Spleen (tissue), 7 donors: Measurements from ENCODE around the gene ARSI.

Experiments used
- POLR2A ChIP-seq, 3 donors: fragments of 450-650 bp; IDR thresholded peaks; one replicate each; pipeline ENCODE4 v1.5.1; 2017; ENCODE audit warnings: antibody characterized with exemption in 3 of 3, mild to moderate bottlenecking in 1 of 3
- POLR2AphosphoS5 ChIP-seq, 3 donors: sonication (generic); formaldehyde crosslinking; IDR thresholded peaks; one replicate each; pipeline ENCODE4 v1.5.1; 2017; ENCODE audit warnings: antibody characterized with exemption in 3 of 3
- TF ChIP-seq, protein P1 (sequence below), 11 experiments: fragments of 200-600 bp in 7 of 11; fragments of 450-650 bp in 4 of 11; sonication (generic) in 4 of 11; IDR thresholded peaks in 8 of 11; conservative IDR thresholded peaks in 3 of 11; 1 replicate in 7 of 11; 2 replicates in 4 of 11; pipeline versions ENCODE4 v1.4.0 to v1.8.0; 2016 to 2021; ENCODE audit warnings: antibody characterized with exemption in 11 of 11, inconsistent platforms in 4 of 11, mild to moderate bottlenecking in 1 of 11
- donor health status: DM: no; HTN: no; CAD: no; lungs with moderate emphysema.
- donor health status: DM: no; HTN: no; CAD: no.
- donor health status: DM: no; HTN: no; CAD: no.

DNA sequence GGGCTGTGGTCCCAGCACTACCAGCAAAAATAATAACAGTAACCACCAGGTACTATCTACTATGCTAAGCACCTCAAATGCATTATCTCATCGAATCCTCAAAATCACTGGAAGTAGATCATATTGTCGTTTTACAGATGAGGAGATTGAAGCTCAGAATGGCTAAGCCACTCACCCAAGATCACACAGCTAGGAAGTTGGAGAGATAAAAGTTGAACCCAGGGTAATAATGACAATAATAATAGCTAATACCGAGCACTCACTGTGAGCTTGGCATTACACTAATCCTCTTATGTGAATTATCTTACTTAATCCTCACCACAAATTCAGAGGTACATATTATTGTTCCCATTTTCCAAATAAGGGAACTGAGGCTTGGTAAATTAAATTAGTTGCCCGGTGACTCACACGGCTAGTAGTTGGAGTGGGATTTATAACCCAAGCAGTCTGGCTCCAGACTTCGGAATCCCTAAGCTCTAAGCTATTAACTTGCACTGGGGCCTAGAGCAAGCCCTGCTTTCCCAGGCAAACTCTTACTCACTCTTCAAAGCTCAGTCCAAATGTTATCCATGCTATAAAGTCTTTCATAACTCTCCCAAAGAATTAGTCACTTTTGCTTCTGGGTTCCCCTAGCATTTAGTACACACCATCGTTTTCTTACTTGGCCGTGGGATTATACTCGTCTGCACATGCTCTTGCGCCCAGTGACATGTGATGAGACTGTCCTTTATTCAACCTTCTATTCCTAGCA lies 3.8 kb downstream of the ARSI start:
- TF ChIP-seq POLR2A (IDR thresholded peaks at IDR 0.05) (no peak), POLR2AphosphoS5 (IDR thresholded peaks at IDR 0.05) (no peak)
- TF ChIP-seq, protein P1, sequence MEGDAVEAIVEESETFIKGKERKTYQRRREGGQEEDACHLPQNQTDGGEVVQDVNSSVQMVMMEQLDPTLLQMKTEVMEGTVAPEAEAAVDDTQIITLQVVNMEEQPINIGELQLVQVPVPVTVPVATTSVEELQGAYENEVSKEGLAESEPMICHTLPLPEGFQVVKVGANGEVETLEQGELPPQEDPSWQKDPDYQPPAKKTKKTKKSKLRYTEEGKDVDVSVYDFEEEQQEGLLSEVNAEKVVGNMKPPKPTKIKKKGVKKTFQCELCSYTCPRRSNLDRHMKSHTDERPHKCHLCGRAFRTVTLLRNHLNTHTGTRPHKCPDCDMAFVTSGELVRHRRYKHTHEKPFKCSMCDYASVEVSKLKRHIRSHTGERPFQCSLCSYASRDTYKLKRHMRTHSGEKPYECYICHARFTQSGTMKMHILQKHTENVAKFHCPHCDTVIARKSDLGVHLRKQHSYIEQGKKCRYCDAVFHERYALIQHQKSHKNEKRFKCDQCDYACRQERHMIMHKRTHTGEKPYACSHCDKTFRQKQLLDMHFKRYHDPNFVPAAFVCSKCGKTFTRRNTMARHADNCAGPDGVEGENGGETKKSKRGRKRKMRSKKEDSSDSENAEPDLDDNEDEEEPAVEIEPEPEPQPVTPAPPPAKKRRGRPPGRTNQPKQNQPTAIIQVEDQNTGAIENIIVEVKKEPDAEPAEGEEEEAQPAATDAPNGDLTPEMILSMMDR (IDR thresholded peaks at IDR 0.05 in 8 of 11, conservative IDR thresholded peaks at IDR 0.05 in 3 of 11): no peak
